ENCODE measurements around the gene DNASE2B. TPM values are rescaled to one million over a fixed set of nuclear protein-coding genes. Genes with fewer than 3 reads are reported as not detected.
A peak's percentile ranks its signal among the peaks of the same experiment; 100 is the strongest.
"Not testable (repeated sequence)": the region's sequence is repeated elsewhere in the genome, so short reads cannot be mapped to it uniquely, and the experiment has no call there.

DNASE2B gene
- total RNA-seq, 2 donors from 2014 or later = 0.85 to 8.6 TPM

DNA sequence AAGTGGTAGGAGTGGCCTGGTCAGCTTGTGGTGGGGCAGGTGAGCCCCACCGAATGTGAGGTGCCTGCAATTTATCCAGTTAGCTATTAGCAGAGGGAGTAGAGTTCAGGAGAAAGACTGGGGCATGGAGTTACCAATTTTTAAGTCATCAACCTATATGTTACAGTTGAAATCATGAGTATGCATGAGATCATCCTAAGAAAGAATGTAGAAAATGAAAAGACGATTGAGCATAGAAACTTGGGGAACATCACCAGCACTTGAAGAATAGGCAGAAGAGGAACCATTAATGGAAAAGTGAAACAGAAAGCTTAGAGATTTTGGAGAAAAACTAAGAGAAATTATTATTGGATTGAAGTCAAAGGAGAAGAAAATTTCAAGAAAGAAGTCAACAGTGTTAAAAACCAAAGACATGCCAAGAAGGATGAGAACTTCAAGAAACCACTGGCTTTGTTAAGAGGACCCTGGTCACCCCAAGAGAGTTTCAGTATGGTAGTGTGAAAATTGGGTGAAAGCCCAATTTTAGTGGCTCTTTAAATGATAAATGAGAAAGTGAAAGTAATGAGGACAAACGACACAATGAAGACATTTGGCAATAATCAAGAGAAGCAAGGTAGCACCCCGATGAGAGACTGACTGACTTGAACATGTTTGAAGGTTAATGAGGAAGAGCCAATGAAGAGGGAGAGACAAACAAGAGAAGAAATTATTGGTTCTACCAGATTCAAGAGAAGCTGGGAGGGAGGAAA, 36.7 kb downstream of the DNASE2B start:
- intact Hi-C loops (cut with DNase I) = loop anchor here (5.0 to 10.0 kb wide), 3 partner anchors 140 to 503 kb away; partner anchors contain the start of gene PRKACB
- 45% methylated on average over 4 of the region's 4 CpGs for WGBS
- Histone ChIP-seq H3K4me3 (no peak overlapping the region), H3K36me3 (no peaks in the 10 kb centered on the region), H3K27me3 (replicated peaks; ENCODE audit: insufficient read depth) (no peaks in the 10 kb centered on the region), H3K4me1 (replicated peaks) (no peaks in the 10 kb centered on the region), H3K27ac (no peak overlapping the region), H3K9me3 (no peaks in the 10 kb centered on the region)
- DNase-seq (ENCODE audit: low spot score) = no peak
- TF ChIP-seq, protein P1, sequence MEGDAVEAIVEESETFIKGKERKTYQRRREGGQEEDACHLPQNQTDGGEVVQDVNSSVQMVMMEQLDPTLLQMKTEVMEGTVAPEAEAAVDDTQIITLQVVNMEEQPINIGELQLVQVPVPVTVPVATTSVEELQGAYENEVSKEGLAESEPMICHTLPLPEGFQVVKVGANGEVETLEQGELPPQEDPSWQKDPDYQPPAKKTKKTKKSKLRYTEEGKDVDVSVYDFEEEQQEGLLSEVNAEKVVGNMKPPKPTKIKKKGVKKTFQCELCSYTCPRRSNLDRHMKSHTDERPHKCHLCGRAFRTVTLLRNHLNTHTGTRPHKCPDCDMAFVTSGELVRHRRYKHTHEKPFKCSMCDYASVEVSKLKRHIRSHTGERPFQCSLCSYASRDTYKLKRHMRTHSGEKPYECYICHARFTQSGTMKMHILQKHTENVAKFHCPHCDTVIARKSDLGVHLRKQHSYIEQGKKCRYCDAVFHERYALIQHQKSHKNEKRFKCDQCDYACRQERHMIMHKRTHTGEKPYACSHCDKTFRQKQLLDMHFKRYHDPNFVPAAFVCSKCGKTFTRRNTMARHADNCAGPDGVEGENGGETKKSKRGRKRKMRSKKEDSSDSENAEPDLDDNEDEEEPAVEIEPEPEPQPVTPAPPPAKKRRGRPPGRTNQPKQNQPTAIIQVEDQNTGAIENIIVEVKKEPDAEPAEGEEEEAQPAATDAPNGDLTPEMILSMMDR (IDR thresholded peaks at IDR 0.05) = no peak
- TF ChIP-seq POLR2A (IDR thresholded peaks at IDR 0.05) (no peak), POLR2AphosphoS5 (IDR thresholded peaks at IDR 0.05) (no peak)

DNA sequence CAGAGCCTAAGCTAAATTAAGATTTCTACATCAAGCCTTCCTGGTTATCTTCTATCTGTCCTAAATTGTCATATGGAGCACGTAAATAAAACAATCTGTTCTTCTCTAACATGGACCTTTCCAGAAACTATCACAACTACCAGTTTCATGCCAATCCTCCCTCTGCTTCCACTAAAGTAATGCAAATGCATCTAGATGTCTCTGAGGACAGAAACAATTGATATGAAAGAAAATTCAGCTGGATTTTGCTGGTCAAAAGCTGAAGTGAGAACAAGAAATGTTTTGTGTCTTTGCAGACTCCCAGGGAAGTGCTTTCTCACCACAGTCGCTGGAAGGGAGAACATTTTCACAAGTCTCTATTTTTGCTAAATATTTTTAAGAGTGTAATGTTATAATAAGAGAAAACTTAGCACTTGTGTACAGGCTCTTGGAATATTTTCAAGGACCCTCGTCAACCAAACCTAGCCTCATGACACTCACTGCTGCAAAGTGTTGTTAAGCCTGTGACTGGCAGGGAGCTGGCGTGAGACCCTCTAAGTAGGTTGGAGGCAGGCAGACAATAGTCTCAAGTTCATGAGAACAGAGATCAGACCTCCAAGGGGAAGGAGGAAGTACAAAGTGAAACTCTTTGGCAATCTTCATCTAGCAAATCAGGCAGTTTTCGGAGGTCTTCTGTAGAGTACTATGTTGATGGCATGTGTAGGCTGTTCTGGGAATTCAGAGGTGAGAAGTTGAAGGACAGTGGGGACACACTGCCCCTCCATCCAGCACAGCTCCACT, 38.8 kb downstream of the DNASE2B start:
- H3K4me1 ChIP-seq (replicated peaks) = no peaks in the 10 kb centered on the region
- DNase-seq (ENCODE audit: low spot score) = no peak
- no peaks in the 10 kb centered on the region for H3K36me3 ChIP-seq
- H3K27me3 ChIP-seq (replicated peaks; ENCODE audit: insufficient read depth) = no peaks in the 10 kb centered on the region
- 55% methylated on average over 5 of the region's 5 CpGs for WGBS
- no peak overlapping the region for H3K4me3 ChIP-seq
- H3K27ac ChIP-seq = no peak overlapping the region
- H3K9me3 ChIP-seq = no peaks in the 10 kb centered on the region
- intact Hi-C loops (cut with DNase I) = loop anchor here (5.0 to 10.0 kb wide), 2 partner anchors 142 to 295 kb away; partner anchors contain the start of gene PRKACB
- TF ChIP-seq POLR2A (IDR thresholded peaks at IDR 0.05) (no peak), POLR2AphosphoS5 (IDR thresholded peaks at IDR 0.05) (no peak)
- TF ChIP-seq, protein P1 (IDR thresholded peaks at IDR 0.05) = no peak

DNA sequence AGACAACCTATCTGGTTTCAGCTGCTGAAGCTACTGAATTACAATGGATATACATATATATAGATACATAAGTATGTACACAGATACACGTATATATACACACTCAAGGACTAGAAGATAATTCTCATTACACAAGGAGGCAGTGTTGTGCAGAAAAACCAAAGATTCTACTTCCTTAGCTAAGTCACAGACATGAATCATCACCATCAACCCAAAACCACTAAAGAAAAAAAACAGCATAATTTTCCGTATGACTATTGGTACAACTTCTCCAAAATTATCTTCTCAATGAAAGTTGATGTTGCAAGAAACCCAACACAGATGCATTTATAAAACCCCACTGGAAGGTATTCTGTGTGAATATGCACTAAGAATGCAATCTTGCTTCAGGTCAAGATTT, 44.0 kb downstream of the DNASE2B start:
- 29% methylated on average over 2 of the region's 2 CpGs for WGBS
- Histone ChIP-seq H3K36me3 (no peaks in the 10 kb centered on the region), H3K9me3 (no peaks in the 10 kb centered on the region), H3K27ac (no peak overlapping the region), H3K27me3 (replicated peaks; ENCODE audit: insufficient read depth) (no peaks in the 10 kb centered on the region), H3K4me1 (replicated peaks) (no peaks in the 10 kb centered on the region), H3K4me3 (no peak overlapping the region)
- TF ChIP-seq POLR2A (IDR thresholded peaks at IDR 0.05) (no peak), POLR2AphosphoS5 (IDR thresholded peaks at IDR 0.05) (no peak)
- TF ChIP-seq, protein P1 (IDR thresholded peaks at IDR 0.05) = peak in 3 of 4 experiments; percentile 41 to 81 (median 75)
- peak; percentile 15 for DNase-seq (ENCODE audit: low spot score)
- intact Hi-C loops (cut with DNase I) = loop anchor here (5.0 kb wide), 1 partner anchor 315 kb away; no protein-coding TSS in a partner anchor

DNA sequence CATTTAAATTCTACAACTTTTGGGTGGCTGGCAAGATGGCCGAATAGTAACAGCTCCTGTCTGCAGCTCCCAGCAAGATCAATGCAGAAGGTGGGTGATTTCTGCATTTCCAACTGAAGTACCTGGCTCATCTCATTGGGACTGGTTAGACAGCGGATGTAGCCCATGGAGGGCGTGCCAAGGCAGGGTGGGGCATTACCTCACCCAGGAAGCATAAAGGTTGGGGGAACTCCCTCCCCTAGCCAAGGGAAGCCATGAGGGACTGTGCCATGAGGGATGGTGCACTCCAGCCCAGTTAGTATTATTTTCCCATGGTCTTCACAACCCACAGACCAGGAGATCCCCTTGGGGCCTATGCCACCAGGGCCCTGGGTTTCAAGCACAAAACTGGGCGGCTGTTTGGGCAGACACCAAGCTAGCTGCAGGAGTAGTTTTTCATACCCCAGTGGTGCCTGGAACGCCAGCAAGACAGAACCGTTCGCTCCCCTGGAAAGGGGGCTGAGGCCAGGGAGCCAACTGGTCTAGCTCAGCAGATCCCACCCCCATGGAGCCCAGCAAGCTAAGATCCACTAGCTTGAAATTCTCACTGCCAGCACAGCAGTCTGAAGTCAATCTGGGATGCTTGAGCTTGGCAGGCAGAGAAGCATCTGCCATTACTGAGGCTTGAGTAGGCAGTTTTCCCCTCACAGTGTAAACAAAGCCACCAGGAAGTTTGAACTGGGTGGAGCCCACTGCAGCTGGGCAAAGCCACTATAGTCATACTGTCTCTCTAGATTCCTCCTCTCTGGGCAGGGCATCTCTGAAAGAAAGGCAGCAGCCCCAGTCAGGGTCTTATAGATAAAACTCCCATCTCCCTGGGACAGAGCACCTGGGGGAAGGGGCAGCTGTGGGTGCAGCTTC, 44.7 kb downstream of the DNASE2B start:
- not testable (repeated sequence) for H3K36me3 ChIP-seq; H3K4me3 ChIP-seq; DNase-seq (ENCODE audit: low spot score); H3K27me3 ChIP-seq (replicated peaks; ENCODE audit: insufficient read depth); H3K4me1 ChIP-seq (replicated peaks); H3K27ac ChIP-seq; H3K9me3 ChIP-seq
- intact Hi-C loops (cut with DNase I) = loop anchor here (5.0 kb wide), 1 partner anchor 314 kb away; no protein-coding TSS in a partner anchor
- WGBS = 93% methylated on average over 7 of the region's 7 CpGs

DNA sequence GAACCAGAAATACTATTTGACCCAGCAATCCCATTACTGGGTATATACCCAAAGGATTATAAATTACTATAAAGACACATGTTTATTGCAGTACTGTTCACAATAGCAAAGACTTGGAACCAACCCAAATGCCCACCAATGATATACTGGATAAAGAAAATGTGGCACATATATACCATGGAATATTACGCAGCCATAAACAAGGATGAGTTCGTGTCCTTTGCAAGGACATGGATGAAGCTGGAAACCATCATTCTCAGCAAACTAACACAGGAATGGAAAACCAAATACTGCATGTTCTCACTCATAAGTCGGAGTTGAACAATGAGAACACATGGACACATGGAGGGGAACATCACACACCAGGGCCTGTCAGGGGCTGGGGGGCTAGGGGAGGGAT, 50.4 kb downstream of the DNASE2B start:
- H3K4me1 ChIP-seq (replicated peaks); H3K36me3 ChIP-seq; H3K4me3 ChIP-seq; H3K27me3 ChIP-seq (replicated peaks; ENCODE audit: insufficient read depth); H3K9me3 ChIP-seq; H3K27ac ChIP-seq; intact Hi-C loops (cut with DNase I); DNase-seq (ENCODE audit: low spot score): not testable (repeated sequence)
- WGBS = 92% methylated on average over 3 of the region's 3 CpGs

Measured in prostate gland (tissue), 2 donors.